CD8-positive, alpha-beta memory T cell (primary cell): ENCODE results near the gene VPS54. TPM values are rescaled to one million over a fixed set of nuclear protein-coding genes. Genes with fewer than 3 reads are reported as not detected.

Experiments
- CTCF ChIA-PET: fragments of 350-600 bp; sonication (Branson Sonifier 250); formaldehyde crosslinking; loops from one replicate; lab custom pipeline; 2021; ENCODE audit warnings: antibody characterized with exemption; lab: Charles Lee
- POLR2A ChIA-PET: fragments of 350-600 bp; sonication (Branson Sonifier 250); formaldehyde crosslinking; loops from one replicate; lab custom pipeline; 2021; ENCODE audit warnings: antibody characterized with exemption; lab: Charles Lee
- DNase-seq, 5 donors: peaks; one replicate each; pipeline versions ENCODE4 v3.0.0 to v3.0.0-alpha.2; 2020 to 2022; ENCODE audit warnings: mixed read lengths in 1 of 5
- H3K27ac ChIP-seq: one replicate; pipeline ENCODE4 v1.7.0; 2013; ENCODE audit warnings: low read depth, mild to moderate bottlenecking, low read length, moderate library complexity
- H3K27me3 ChIP-seq: 2 replicates; pipeline ENCODE4 v1.7.0; 2013; ENCODE audit warnings: low read length, mild to moderate bottlenecking; ENCODE audit not compliant: insufficient read depth, poor library complexity, severe bottlenecking
- H3K36me3 ChIP-seq: 2 replicates; pipeline ENCODE4 v1.7.0; 2013; ENCODE audit warnings: mild to moderate bottlenecking, low read length, moderate library complexity; ENCODE audit not compliant: insufficient read depth
- H3K4me1 ChIP-seq: 2 replicates; pipeline ENCODE4 v1.7.0; 2013; ENCODE audit warnings: mild to moderate bottlenecking, low read length, moderate library complexity; ENCODE audit not compliant: insufficient read depth
- H3K4me3 ChIP-seq: 2 replicates; pipeline ENCODE4 v1.7.0; 2013; ENCODE audit warnings: mild to moderate bottlenecking, low read length
- H3K9me3 ChIP-seq: 2 replicates; pipeline ENCODE4 v1.7.0; 2013; ENCODE audit warnings: mild to moderate bottlenecking, low read length
- H3K27ac Mint-ChIP-seq, 8 donors: one replicate each; pipeline ENCODE4 v1.8.0; 2020 to 2021; ENCODE audit warnings: mixed read lengths in 8 of 8, mild to moderate bottlenecking in 6 of 8, inconsistent platforms in 3 of 8, moderate library complexity in 3 of 8
- H3K27me3 Mint-ChIP-seq, 2 donors: one replicate each; pipeline ENCODE4 v1.8.0; 2020 to 2021; ENCODE audit warnings: mixed read lengths in 2 of 2, mild to moderate bottlenecking in 1 of 2, moderate library complexity in 1 of 2
- H3K36me3 Mint-ChIP-seq, 3 donors: one replicate each; pipeline ENCODE4 v1.8.0; 2020 to 2021; ENCODE audit warnings: mixed read lengths in 3 of 3, inconsistent platforms in 1 of 3, mild to moderate bottlenecking in 1 of 3
- H3K4me1 Mint-ChIP-seq, 3 donors: one replicate each; pipeline ENCODE4 v1.8.0; 2020 to 2021; ENCODE audit warnings: mixed read lengths in 3 of 3, inconsistent platforms in 1 of 3, mild to moderate bottlenecking in 1 of 3
- H3K4me3 Mint-ChIP-seq, 7 donors: one replicate each; pipeline ENCODE4 v1.8.0; 2020 to 2021; ENCODE audit warnings: mixed read lengths in 7 of 7, mild to moderate bottlenecking in 6 of 7, moderate library complexity in 4 of 7, inconsistent platforms in 2 of 7
- H3K9me3 Mint-ChIP-seq, 5 donors: one replicate each; pipeline ENCODE4 v1.8.0; 2020 to 2022; ENCODE audit warnings: mixed read lengths in 5 of 5, mild to moderate bottlenecking in 3 of 5, moderate library complexity in 2 of 5, inconsistent platforms in 1 of 5
- polyA plus RNA-seq: library from polyadenylated mRNA; unstranded; fragments of 300-500 nt; fragmentation: Illumina TruSeq; gene quantifications from one replicate; pipeline ENCODE4 v1.2.3, GENCODE V29; 2021
- total RNA-seq, 2 experiments: library from RNA; stranded (reverse); gene quantifications; one replicate each; pipeline ENCODE4 v1.2.3, GENCODE V29; 2021

VPS54 gene
- total and polyA plus RNA-seq, 3 experiments from 2014 or later: 10.7 to 11.3 (median 10.9) TPM

GRCh38 chr2:63903003-63903402, 116.2 kb downstream of the VPS54 start:
- Histone ChIP-seq H3K36me3 (peaks cover 4% of the 10 kb centered on the region), H3K4me3 (no peak overlapping the region), H3K9me3 (no peaks in the 10 kb centered on the region), H3K4me1 (no peaks in the 10 kb centered on the region), H3K27me3 (no peaks in the 10 kb centered on the region), H3K27ac (no peak overlapping the region)
- Mint-ChIP-seq H3K27me3 (no peaks in the 10 kb centered on the region), H3K4me3 (no peak overlapping the region), H3K4me1 (peaks cover 0 to 13% (median 7%) of the 10 kb centered on the region in 3 donors), H3K27ac (no peak overlapping the region), H3K9me3 (peaks cover 10 to 26% (median 18%) of the 10 kb centered on the region in 5 donors), H3K36me3 (peaks cover 37 to 80% (median 54%) of the 10 kb centered on the region in 3 donors)
- no peak for DNase-seq
- CTCF ChIA-PET: no interaction called here
- POLR2A ChIA-PET: no interaction called here

- H3K36me3 Mint-ChIP-seq: peaks cover 33 to 79% (median 48%) of the 10 kb centered on the region in 3 donors
- CTCF ChIA-PET: no interaction called here
- H3K27me3 ChIP-seq: no peaks in the 10 kb centered on the region
Measured at GRCh38 chr2:63902149-63902548, 117.1 kb downstream of the VPS54 start.

GRCh38 chr2:63899639-63900038, 119.6 kb downstream of the VPS54 start:
- no peak overlapping the region for H3K4me3 ChIP-seq
- H3K4me1 Mint-ChIP-seq: peaks cover 0 to 3% (median 2%) of the 10 kb centered on the region in 3 donors
- POLR2A ChIA-PET: interaction anchor here (0.7 kb wide), 1 partner anchor 1294 kb away, joined by 4 read pairs; no protein-coding TSS in a partner anchor
- DNase-seq: no peak
- peaks cover 16 to 73% (median 26%) of the 10 kb centered on the region in 3 donors for H3K36me3 Mint-ChIP-seq
- peaks cover 6% of the 10 kb centered on the region for H3K36me3 ChIP-seq
- H3K27ac Mint-ChIP-seq: peak overlapping the region in 4 of 8 donors; percentile 0 to 12 (median 7)
- no peak overlapping the region for H3K4me3 Mint-ChIP-seq
- H3K9me3 ChIP-seq: no peaks in the 10 kb centered on the region
- no peaks in the 10 kb centered on the region for H3K27me3 Mint-ChIP-seq
- no peaks in the 10 kb centered on the region for H3K27me3 ChIP-seq
- CTCF ChIA-PET: no interaction called here
- H3K27ac ChIP-seq: no peak overlapping the region
- no peaks in the 10 kb centered on the region for H3K4me1 ChIP-seq
- H3K9me3 Mint-ChIP-seq: peaks cover 3 to 16% (median 10%) of the 10 kb centered on the region in 5 donors

More at GRCh38 chr2:63902149-63902548, 117.1 kb downstream of the VPS54 start:
- DNase-seq: no peak
- Mint-ChIP-seq H3K27me3 (no peaks in the 10 kb centered on the region), H3K9me3 (peaks cover 10 to 26% (median 18%) of the 10 kb centered on the region in 5 donors), H3K4me3 (no peak overlapping the region), H3K4me1 (peaks cover 0 to 13% (median 7%) of the 10 kb centered on the region in 3 donors), H3K27ac (peak overlapping the region in 3 of 8 donors; percentile 12 to 51 (median 15))
- Histone ChIP-seq H3K9me3 (no peaks in the 10 kb centered on the region), H3K27ac (no peak overlapping the region), H3K4me1 (no peaks in the 10 kb centered on the region), H3K4me3 (no peak overlapping the region), H3K36me3 (peaks cover 6% of the 10 kb centered on the region)
- POLR2A ChIA-PET: no interaction called here

GRCh38 chr2:63898839-63899238, 120.4 kb downstream of the VPS54 start:
- peaks cover 13 to 75% (median 22%) of the 10 kb centered on the region in 3 donors for H3K36me3 Mint-ChIP-seq

GRCh38 chr2:63894167-63894566, 125.1 kb downstream of the VPS54 start:
- Mint-ChIP-seq H3K27me3 (no peaks in the 10 kb centered on the region), H3K9me3 (no peaks in the 10 kb centered on the region), H3K27ac (peak overlapping the region in 3 of 8 donors; percentile 16 to 58 (median 49)), H3K4me3 (no peak overlapping the region), H3K36me3 (peaks cover 0 to 78% (median 7%) of the 10 kb centered on the region in 3 donors), H3K4me1 (no peaks in the 10 kb centered on the region)
- DNase-seq: no peak
- Histone ChIP-seq H3K4me3 (no peak overlapping the region), H3K27me3 (no peaks in the 10 kb centered on the region), H3K27ac (no peak overlapping the region), H3K4me1 (no peaks in the 10 kb centered on the region), H3K36me3 (peaks cover 31% of the 10 kb centered on the region), H3K9me3 (no peaks in the 10 kb centered on the region)
- ChIA-PET CTCF (no interaction called here), POLR2A (no interaction called here)

More at GRCh38 chr2:63898839-63899238, 120.4 kb downstream of the VPS54 start:
- ChIA-PET POLR2A (no interaction called here), CTCF (no interaction called here)
- Mint-ChIP-seq H3K4me3 (no peak overlapping the region), H3K27ac (peak overlapping the region in 3 of 8 donors; percentile 66 to 91 (median 70)), H3K27me3 (no peaks in the 10 kb centered on the region), H3K4me1 (peaks cover 0 to 2% (median 0%) of the 10 kb centered on the region in 3 donors), H3K9me3 (peaks cover 0 to 13% (median 10%) of the 10 kb centered on the region in 5 donors)
- Histone ChIP-seq H3K27ac (no peak overlapping the region), H3K9me3 (no peaks in the 10 kb centered on the region), H3K4me3 (no peak overlapping the region), H3K36me3 (peaks cover 6% of the 10 kb centered on the region), H3K4me1 (no peaks in the 10 kb centered on the region), H3K27me3 (no peaks in the 10 kb centered on the region)
- no peak for DNase-seq

GRCh38 chr2:63893163-63893562, 126.1 kb downstream of the VPS54 start:
- Histone ChIP-seq H3K27me3 (no peaks in the 10 kb centered on the region), H3K4me1 (no peaks in the 10 kb centered on the region), H3K4me3 (no peak overlapping the region), H3K9me3 (no peaks in the 10 kb centered on the region), H3K36me3 (peaks cover 38% of the 10 kb centered on the region), H3K27ac (no peak overlapping the region)
- peak overlapping the region in 1 of 7 donors; percentile 16 for H3K4me3 Mint-ChIP-seq
- no peaks in the 10 kb centered on the region for H3K9me3 Mint-ChIP-seq
- no peaks in the 10 kb centered on the region for H3K27me3 Mint-ChIP-seq
- H3K27ac Mint-ChIP-seq: peak overlapping the region in 4 of 8 donors; percentile 38 to 76 (median 50)
- H3K36me3 Mint-ChIP-seq: peaks cover 0 to 75% (median 5%) of the 10 kb centered on the region in 3 donors
- peaks cover 0 to 3% (median 0%) of the 10 kb centered on the region in 3 donors for H3K4me1 Mint-ChIP-seq
- DNase-seq: no peak
- POLR2A ChIA-PET: no interaction called here
- CTCF ChIA-PET: interaction anchor here (0.6 kb wide), 1 partner anchor 60 kb away, joined by 3 read pairs; no protein-coding TSS in a partner anchor

GRCh38 chr2:63891488-63892030, 127.7 kb downstream of the VPS54 start:
- Histone ChIP-seq H3K27ac (no peak overlapping the region), H3K4me3 (no peak overlapping the region), H3K9me3 (no peaks in the 10 kb centered on the region), H3K4me1 (no peaks in the 10 kb centered on the region), H3K27me3 (no peaks in the 10 kb centered on the region), H3K36me3 (peaks cover 38% of the 10 kb centered on the region)
- ChIA-PET CTCF (no interaction called here), POLR2A (no interaction called here)
- H3K9me3 Mint-ChIP-seq: no peaks in the 10 kb centered on the region
- H3K36me3 Mint-ChIP-seq: peaks cover 0 to 78% (median 5%) of the 10 kb centered on the region in 3 donors
- no peak for DNase-seq
- H3K27ac Mint-ChIP-seq: peak overlapping the region in 3 of 8 donors; percentile 27 to 72 (median 29)
- peaks cover 0 to 3% (median 0%) of the 10 kb centered on the region in 3 donors for H3K4me1 Mint-ChIP-seq
- H3K4me3 Mint-ChIP-seq: no peak overlapping the region
- no peaks in the 10 kb centered on the region for H3K27me3 Mint-ChIP-seq

GRCh38 chr2:63890678-63891077, 128.6 kb downstream of the VPS54 start:
- H3K27me3 Mint-ChIP-seq: no peaks in the 10 kb centered on the region
- Histone ChIP-seq H3K36me3 (peaks cover 41% of the 10 kb centered on the region), H3K27me3 (no peaks in the 10 kb centered on the region), H3K27ac (no peak overlapping the region), H3K4me3 (no peak overlapping the region), H3K4me1 (no peaks in the 10 kb centered on the region), H3K9me3 (no peaks in the 10 kb centered on the region)
- H3K4me3 Mint-ChIP-seq: no peak overlapping the region
- H3K4me1 Mint-ChIP-seq: peaks cover 0 to 3% (median 0%) of the 10 kb centered on the region in 3 donors
- peaks cover 0 to 78% (median 5%) of the 10 kb centered on the region in 3 donors for H3K36me3 Mint-ChIP-seq
- no peak for DNase-seq
- H3K27ac Mint-ChIP-seq: peak overlapping the region in 3 of 8 donors; percentile 46 to 93 (median 51)
- CTCF ChIA-PET: no interaction called here
- no peaks in the 10 kb centered on the region for H3K9me3 Mint-ChIP-seq
- POLR2A ChIA-PET: no interaction called here
